Body of pancreas (tissue), 4 donors: ENCODE measurements around the gene PTPRN2. TPM values are rescaled to one million over a fixed set of nuclear protein-coding genes. Genes with fewer than 3 reads are reported as not detected.

Source experiments
- ATAC-seq: fragments of 150-250 bp; one replicate; pipeline ENCODE4 v1.9.1; 2016
- DNase-seq, 4 donors: peaks; one replicate each; pipeline ENCODE4 v3.0.0-alpha.2; 2019
- H3K27ac ChIP-seq, 4 donors: fragments of 200-600 bp; sonication (generic); 1 replicate in 3 of 4; 2 replicates in 1 of 4; pipeline versions ENCODE4 v1.5.1 to v1.6.1; 2016 to 2019; ENCODE audit warnings: mild to moderate bottlenecking in 1 of 4, mixed read lengths in 1 of 4, moderate library complexity in 1 of 4
- H3K27me3 ChIP-seq, 2 donors: fragments of 200-600 bp; sonication (generic); one replicate each; pipeline ENCODE4 v1.6.0; 2016; ENCODE audit warnings: mild to moderate bottlenecking in 1 of 2
- H3K36me3 ChIP-seq, 2 donors: fragments of 200-600 bp; sonication (generic); replicated peaks in 1 of 2; 2 replicates each; pipeline ENCODE4 v1.5.1; 2016; ENCODE audit warnings: low read depth in 2 of 2; ENCODE audit not compliant: insufficient read depth in 1 of 2
- H3K4me1 ChIP-seq: fragments of 200-600 bp; sonication (generic); one replicate; pipeline ENCODE4 v1.6.0; 2016
- H3K4me3 ChIP-seq, 2 donors: fragments of 200-600 bp; sonication (generic); 1 replicate in 1 of 2; 2 replicates in 1 of 2; pipeline ENCODE4 v1.5.1; 2016 to 2019
- H3K9me3 ChIP-seq, 3 donors: fragments of 200-600 bp; sonication (generic); 1 replicate in 2 of 3; 2 replicates in 1 of 3; pipeline ENCODE4 v1.5.1; 2016
- POLR2A ChIP-seq, 3 donors: fragments of 450-650 bp; IDR thresholded peaks; one replicate each; pipeline ENCODE4 v1.6.1; 2016; ENCODE audit warnings: antibody characterized with exemption in 3 of 3, mild to moderate bottlenecking in 2 of 3
- WGBS, 2 donors: methylation state at CpG; one replicate each; pipeline ENCODE4 v1.1.5; 2017; 5-methylcytosine and 5-hydroxymethylcytosine counted together
- intact Hi-C: fragments of 100-400 bp; cut with DNase I; formaldehyde crosslinking; loops from one replicate; pipeline ENCODE4 v1.15.1; 2023
- total RNA-seq, 2 donors: library from RNA; depleted of rRNA; stranded (reverse); fragments of >200 nt; gene quantifications; one replicate each; pipeline ENCODE4 v1.1.0, GENCODE V29; 2016
- TF ChIP-seq, protein P1 (sequence below), 7 experiments: fragments of 450-650 bp in 4 of 7; fragments of 200-600 bp in 3 of 7; sonication (generic) in 3 of 7; IDR thresholded peaks; one replicate each; pipeline ENCODE4 v1.5.1; 2016 to 2019; ENCODE audit warnings: antibody characterized with exemption in 7 of 7

Gene PTPRN2
- total RNA-seq, 2 donors from 2014 or later = 31.6 to 76.1 TPM

DNA sequence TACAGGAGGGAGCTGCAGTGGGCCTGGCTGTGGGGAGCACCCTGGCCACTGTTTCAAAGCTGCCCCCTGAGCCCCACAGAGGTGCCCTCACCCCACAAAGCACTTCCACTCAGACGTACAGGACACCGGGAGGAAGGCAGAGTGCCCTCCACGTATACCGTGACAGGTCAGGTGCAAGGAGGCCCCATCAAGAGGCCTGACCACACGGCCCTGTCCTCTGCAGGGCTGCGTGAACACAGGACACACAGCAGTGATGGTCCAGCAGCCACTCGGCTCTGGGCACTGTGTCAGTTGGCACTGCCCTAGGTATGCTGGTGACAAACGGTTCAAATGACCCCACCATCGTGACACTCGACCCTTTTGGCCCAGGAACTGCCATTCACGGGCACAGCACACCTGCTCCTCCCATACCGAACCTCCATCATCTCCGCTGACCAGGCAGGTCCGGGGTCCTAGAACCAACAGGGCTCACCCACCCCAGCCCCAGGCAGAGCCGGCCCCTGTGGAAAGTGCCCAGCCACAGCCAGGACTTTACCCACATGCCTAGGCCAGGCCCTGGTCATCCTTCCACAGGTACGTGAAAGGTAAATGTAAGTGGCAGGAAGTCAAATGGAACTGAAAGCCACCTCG lies 560.9 kb downstream of the PTPRN2 start:
- H3K4me1 ChIP-seq = no peaks in the 10 kb centered on the region
- H3K27me3 ChIP-seq = no peaks in the 10 kb centered on the region
- no peak overlapping the region for H3K4me3 ChIP-seq
- no peak for DNase-seq
- H3K9me3 ChIP-seq = no peaks in the 10 kb centered on the region
- 90 to 92% methylated on average over 13 to 17 of the region's 17 CpGs for WGBS, 2 donors
- intact Hi-C loops = no loop called here
- no peak for TF ChIP-seq POLR2A (IDR thresholded peaks at IDR 0.05)
- TF ChIP-seq, protein P1, sequence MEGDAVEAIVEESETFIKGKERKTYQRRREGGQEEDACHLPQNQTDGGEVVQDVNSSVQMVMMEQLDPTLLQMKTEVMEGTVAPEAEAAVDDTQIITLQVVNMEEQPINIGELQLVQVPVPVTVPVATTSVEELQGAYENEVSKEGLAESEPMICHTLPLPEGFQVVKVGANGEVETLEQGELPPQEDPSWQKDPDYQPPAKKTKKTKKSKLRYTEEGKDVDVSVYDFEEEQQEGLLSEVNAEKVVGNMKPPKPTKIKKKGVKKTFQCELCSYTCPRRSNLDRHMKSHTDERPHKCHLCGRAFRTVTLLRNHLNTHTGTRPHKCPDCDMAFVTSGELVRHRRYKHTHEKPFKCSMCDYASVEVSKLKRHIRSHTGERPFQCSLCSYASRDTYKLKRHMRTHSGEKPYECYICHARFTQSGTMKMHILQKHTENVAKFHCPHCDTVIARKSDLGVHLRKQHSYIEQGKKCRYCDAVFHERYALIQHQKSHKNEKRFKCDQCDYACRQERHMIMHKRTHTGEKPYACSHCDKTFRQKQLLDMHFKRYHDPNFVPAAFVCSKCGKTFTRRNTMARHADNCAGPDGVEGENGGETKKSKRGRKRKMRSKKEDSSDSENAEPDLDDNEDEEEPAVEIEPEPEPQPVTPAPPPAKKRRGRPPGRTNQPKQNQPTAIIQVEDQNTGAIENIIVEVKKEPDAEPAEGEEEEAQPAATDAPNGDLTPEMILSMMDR (IDR thresholded peaks at IDR 0.05) = no peak
- H3K27ac ChIP-seq = no peak overlapping the region
- ATAC-seq = no peak
- H3K36me3 ChIP-seq = no peaks in the 10 kb centered on the region

DNA sequence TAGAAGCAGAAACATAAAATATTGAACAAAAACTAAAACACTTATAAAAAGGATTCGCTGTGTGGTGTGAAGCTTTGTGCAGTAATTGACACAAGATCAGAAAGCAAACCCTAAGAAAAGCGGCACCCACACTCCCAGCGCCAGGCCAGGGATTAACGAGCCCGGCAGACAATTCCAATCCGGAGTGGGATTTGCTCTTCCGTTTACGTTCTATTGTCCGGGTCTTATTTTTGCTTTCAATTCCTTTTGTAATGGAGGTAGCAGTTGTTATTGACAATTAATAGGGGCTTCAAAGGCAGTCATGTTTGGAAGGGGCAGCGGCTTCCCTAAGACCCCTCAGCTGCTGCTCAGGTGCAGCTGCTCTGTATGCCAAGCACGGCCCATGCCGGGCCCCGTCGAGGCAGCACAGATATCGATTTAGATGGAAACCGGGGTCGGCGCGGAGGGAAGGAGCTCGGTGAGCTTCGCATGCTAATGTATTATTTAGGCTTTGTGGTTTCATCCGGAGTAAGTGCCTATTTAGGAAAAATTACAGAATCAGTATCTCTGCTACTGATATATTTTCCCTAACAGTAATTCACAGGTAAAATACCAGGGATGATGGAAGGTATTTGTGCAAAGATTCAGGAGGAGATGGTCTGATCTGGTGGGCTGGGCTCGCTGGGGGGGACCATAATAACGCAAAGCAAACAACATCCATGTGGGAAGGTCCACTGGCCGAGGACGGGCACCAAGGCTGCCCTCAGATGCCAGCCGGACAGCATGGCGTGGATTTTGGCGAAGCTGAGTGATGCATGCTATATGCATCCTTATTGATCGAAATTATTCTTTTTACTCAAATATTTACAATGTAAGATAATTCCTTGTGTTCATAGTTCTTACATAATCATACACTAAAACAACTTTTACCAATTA lies 561.7 kb downstream of the PTPRN2 start:
- DNase-seq = no peak
- Histone ChIP-seq H3K9me3 (no peaks in the 10 kb centered on the region), H3K36me3 (no peaks in the 10 kb centered on the region), H3K4me1 (no peaks in the 10 kb centered on the region), H3K27me3 (no peaks in the 10 kb centered on the region), H3K27ac (no peak overlapping the region), H3K4me3 (no peak overlapping the region)
- 88 to 91% methylated on average over 30 of the region's 30 CpGs for WGBS, 2 donors
- ATAC-seq = no peak
- intact Hi-C loops = no loop called here
- TF ChIP-seq, protein P1 (IDR thresholded peaks at IDR 0.05) = no peak
- TF ChIP-seq POLR2A (IDR thresholded peaks at IDR 0.05) = no peak

DNA sequence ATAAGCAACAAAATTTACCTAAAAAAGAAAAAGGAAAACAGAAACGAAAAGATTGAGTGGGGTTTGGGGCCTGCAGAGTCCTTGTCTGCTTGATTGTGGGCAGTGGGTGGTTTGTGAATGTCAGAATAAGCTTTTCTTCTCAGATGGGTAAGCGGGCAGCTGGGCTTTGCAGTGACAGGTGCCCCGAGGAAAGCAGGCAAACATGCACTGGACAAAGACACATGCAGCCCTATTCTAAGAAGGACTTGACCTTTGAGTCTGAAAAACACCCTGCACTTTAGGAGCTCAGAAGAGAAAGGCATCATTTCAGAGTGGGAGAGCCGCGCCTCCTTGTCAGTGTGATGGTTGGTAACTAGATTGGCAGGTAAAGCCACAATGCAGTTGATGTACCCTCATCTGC lies 562.7 kb downstream of the PTPRN2 start:
- WGBS, 2 donors = 86 to 91% methylated on average over 5 of the region's 5 CpGs
- intact Hi-C loops = no loop called here
- Histone ChIP-seq H3K27me3 (no peaks in the 10 kb centered on the region), H3K4me3 (no peak overlapping the region), H3K27ac (no peak overlapping the region), H3K36me3 (no peaks in the 10 kb centered on the region), H3K9me3 (no peaks in the 10 kb centered on the region), H3K4me1 (no peaks in the 10 kb centered on the region)
- DNase-seq (no peak), ATAC-seq (no peak)
- TF ChIP-seq, protein P1 (IDR thresholded peaks at IDR 0.05) = no peak
- TF ChIP-seq POLR2A (IDR thresholded peaks at IDR 0.05) = no peak

DNA sequence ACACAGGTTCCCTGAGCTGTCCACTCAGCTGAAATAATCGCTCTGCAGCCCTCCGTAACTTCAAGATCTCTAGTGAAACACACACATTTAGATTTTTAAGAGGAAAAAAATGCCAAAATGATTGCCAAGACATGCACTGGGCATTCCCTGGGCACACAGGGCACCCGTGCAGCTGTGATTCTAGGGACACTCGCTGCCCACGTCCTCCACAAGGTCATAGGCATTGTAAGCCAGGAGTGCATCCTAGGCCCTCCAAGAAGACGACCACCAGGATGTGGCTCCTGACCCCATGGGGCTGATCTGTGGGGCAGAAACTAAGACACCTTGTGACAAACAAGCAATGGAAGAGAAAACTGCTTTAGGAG lies 563.3 kb downstream of the PTPRN2 start:
- intact Hi-C loops = no loop called here
- no peak for DNase-seq
- 76 to 82% methylated on average over 6 of the region's 6 CpGs for WGBS, 2 donors

More for the DNA sequence above, 563.3 kb downstream of the PTPRN2 start:
- H3K4me3 ChIP-seq = no peak overlapping the region
- no peaks in the 10 kb centered on the region for H3K9me3 ChIP-seq
- ATAC-seq = no peak
- TF ChIP-seq POLR2A (IDR thresholded peaks at IDR 0.05) = no peak
- TF ChIP-seq, protein P1 (IDR thresholded peaks at IDR 0.05) = no peak
- no peaks in the 10 kb centered on the region for H3K4me1 ChIP-seq
- H3K27ac ChIP-seq = no peak overlapping the region
- no peaks in the 10 kb centered on the region for H3K27me3 ChIP-seq
- no peaks in the 10 kb centered on the region for H3K36me3 ChIP-seq
